HG03066 (cell line): Measurements from ENCODE around the gene LCT.
A peak's percentile ranks its signal among the peaks of the same experiment; 100 is the strongest.
"Not testable (repeated sequence)": the region's sequence is repeated elsewhere in the genome, so short reads cannot be mapped to it uniquely, and the experiment has no call there.

Experiments
- ATAC-seq: cut with Tn5 transposase; IDR thresholded peaks from one replicate; pipeline ENCODE4 v1.9.1; 2021; ENCODE audit warnings: low read depth; ENCODE audit not compliant: unreplicated experiment

LCT gene

GRCh38 chr2:135838502-135838901 lies 1.5 kb upstream of the LCT start:
- no peak for ATAC-seq

DNA sequence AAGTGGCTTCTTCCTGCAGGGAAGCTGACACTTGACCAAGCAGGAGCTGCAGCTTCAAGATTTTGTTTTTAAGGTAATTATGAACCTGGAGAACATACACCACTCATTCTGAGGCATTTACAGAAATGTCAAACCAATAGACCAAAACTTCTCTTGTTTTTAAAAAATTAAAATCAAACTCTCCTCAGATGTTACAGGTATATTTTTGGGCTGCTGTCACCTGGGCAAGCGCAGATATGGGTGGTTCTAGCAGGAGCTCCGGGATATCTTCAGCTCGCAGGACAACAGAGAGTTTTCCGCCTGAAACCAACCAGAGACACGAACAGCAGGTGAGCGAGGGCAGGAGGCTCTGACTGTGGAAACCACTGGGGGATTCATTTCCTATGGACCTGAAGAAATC lies 4.1 kb downstream of the LCT start:
- no peak for ATAC-seq

GRCh38 chr2:135831180-135831812 lies 5.7 kb downstream of the LCT start:
- ATAC-seq = no peak

GRCh38 chr2:135829378-135830135 lies 7.4 kb downstream of the LCT start:
- no peak for ATAC-seq

- no peak for ATAC-seq
Observed at GRCh38 chr2:135826544-135826943, 10.4 kb downstream of the LCT start.

GRCh38 chr2:135825550-135826176 lies 11.3 kb downstream of the LCT start:
- no peak for ATAC-seq

DNA sequence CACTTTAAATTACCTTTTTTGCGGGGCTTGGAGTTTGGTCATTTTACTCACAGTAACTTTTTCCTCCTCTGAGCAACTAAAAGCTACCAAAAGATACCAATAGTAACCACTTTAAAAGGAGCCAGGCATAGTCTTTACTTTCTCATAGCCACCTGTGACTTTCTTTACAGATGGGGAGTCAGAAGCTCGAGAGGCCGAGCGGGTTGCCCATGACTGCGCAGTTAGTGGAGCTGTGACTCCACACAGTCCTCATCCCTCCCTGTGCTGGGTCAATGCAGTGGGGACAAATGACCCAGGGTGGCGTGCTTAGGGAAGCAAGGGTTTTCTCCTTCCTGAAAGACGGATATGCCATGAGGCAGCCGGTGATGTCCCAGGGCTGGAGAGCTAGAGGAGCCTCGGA lies 11.9 kb downstream of the LCT start:
- no peak for ATAC-seq

GRCh38 chr2:135822855-135823254 lies 14.1 kb downstream of the LCT start:
- no peak for ATAC-seq

GRCh38 chr2:135821190-135821589 lies 15.8 kb downstream of the LCT start:
- no peak for ATAC-seq

- peak; percentile 89 for ATAC-seq
Observed at GRCh38 chr2:135820003-135820618, 16.9 kb downstream of the LCT start.

- no peak for ATAC-seq
Observed at GRCh38 chr2:135818937-135819610, 17.9 kb downstream of the LCT start.

- no peak for ATAC-seq
Observed at GRCh38 chr2:135817951-135818350, 19.0 kb downstream of the LCT start.

DNA sequence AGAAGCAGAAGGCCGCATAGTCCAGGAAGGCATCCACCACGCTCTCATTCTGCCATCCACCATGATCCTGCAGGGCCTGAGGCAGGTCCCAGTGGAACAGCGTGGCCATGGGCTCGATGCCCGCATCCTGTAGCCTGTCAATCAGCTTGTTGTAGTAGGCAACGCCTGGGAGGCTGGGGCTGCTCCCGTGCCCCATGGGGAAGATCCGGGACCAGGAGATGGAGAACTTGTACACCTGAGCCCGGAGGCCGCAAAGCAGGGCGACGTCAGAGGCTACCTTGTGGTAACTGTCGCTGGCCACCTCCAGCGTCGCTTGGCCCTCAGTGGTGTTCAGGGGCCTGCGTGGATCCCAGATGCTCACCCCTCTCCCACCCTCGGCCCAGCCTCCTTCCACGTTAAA lies 19.5 kb downstream of the LCT start:
- no peak for ATAC-seq

DNA sequence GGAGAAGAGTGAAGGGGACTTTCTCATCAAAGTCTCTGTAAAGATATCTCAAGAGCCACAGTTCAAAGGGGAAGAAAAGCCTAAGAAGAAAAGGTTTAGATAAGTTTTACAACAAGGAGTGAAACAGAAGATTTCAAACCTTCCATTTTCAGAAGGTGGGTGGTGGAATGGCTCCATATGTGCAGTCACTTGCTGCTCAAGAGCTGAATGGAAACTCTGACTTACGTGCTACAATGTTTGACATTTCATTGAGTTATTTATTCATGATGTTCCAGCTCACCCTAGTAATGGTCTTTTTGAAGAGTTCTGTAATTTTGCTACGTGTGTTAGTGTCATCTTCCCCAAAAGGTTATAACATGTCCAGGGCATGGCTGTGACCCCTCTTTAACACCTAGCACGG lies 21.7 kb downstream of the LCT start:
- no peak for ATAC-seq

DNA sequence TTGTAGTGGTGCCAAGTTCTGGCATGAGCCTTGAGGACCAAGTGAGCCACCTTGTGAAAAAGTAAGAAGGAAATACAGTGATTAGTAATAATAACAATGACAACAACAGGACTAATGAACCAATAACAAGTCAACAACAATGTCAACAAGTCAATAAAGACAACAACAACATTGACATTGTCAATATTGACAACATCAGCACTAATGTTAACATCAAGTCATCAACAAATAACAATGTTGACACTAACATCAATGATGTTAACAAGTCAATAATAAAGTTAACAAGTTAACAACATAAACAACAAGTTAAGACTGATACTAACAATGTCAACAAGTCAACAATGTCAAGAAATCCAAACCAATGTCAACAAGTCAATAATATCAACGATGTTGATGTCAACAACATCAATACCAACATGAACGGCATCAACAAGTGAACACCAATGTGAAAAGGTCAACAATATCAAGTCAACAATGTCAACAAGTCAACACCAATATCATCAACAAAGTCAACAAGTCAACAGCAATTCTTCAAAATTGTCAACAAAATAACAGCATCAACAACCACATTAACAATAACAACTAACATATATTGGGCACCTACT lies 24.0 kb downstream of the LCT start:
- ATAC-seq = no peak

GRCh38 chr2:135807874-135808273 lies 29.1 kb downstream of the LCT start:
- not testable (repeated sequence) for ATAC-seq

DNA sequence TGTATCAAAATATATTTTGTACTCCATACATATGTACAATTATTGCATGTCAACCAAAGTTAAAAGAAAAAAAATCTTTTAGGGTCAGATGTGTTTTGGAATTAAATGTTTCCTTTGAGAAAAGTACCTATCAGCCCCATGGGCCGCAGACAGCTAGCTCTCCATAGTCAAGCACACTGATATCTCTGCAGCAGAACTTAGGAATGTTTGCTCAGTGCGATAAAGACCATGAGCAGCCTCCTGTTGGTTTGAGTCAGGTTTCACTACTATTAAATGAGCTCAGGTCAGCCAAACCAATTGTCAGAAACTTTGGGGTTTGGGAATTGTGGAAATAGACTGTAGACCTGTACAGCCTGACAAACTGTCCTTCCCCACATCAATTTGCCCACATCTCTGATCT lies 33.7 kb downstream of the LCT start:
- ATAC-seq = no peak

- ATAC-seq = no peak
Observed at GRCh38 chr2:135802350-135802749, 34.6 kb downstream of the LCT start.

GRCh38 chr2:135800513-135801460 lies 36.2 kb downstream of the LCT start:
- no peak for ATAC-seq
